H9 (cell line): Measurements from ENCODE around the gene PTK6. TPM values are rescaled to one million over a fixed set of nuclear protein-coding genes. Genes with fewer than 3 reads are reported as not detected.

ENCODE experiments used
- DNase-seq: peaks from one replicate; pipeline ENCODE4 v3.0.0-alpha.2; 2017
- H2AFZ ChIP-seq: one replicate; pipeline ENCODE4 v1.6.1; 2013; ENCODE audit warnings: mild to moderate bottlenecking, low read length, control low read depth, moderate library complexity
- H2AK5ac ChIP-seq: 2 replicates; pipeline ENCODE4 v1.6.1; 2013; ENCODE audit warnings: low read length, control low read depth, mixed read lengths; ENCODE audit not compliant: insufficient read length
- H2BK120ac ChIP-seq: one replicate; pipeline ENCODE4 v1.6.1; 2013; ENCODE audit warnings: low read depth, mild to moderate bottlenecking, low read length, control low read depth, inconsistent platforms; ENCODE audit not compliant: poor library complexity, severe bottlenecking
- H2BK12ac ChIP-seq: 2 replicates; pipeline ENCODE4 v1.6.1; 2013; ENCODE audit warnings: low read length, control low read depth, mixed read lengths, low read depth; ENCODE audit not compliant: insufficient read length
- H2BK15ac ChIP-seq: 2 replicates; pipeline ENCODE4 v1.6.1; 2013; ENCODE audit warnings: low read depth, low read length, control low read depth
- H2BK20ac ChIP-seq: one replicate; pipeline ENCODE4 v1.6.1; 2013; ENCODE audit warnings: low read depth, mild to moderate bottlenecking, low read length, control low read depth, inconsistent platforms; ENCODE audit not compliant: poor library complexity, severe bottlenecking
- H2BK5ac ChIP-seq: 2 replicates; pipeline ENCODE4 v1.6.1; 2013; ENCODE audit warnings: low read length, control low read depth, mixed read lengths; ENCODE audit not compliant: insufficient read length
- H3K14ac ChIP-seq: 2 replicates; pipeline ENCODE4 v1.6.1; 2013; ENCODE audit warnings: low read length, control low read depth; ENCODE audit not compliant: insufficient read depth
- H3K18ac ChIP-seq: 2 replicates; pipeline ENCODE4 v1.6.1; 2013; ENCODE audit warnings: low read depth, mild to moderate bottlenecking, mixed read lengths, low read length, control low read depth; ENCODE audit not compliant: insufficient read length
- H3K23ac ChIP-seq: 2 replicates; pipeline ENCODE4 v1.6.1; 2013; ENCODE audit warnings: low read length, control low read depth, mixed read lengths, low read depth; ENCODE audit not compliant: insufficient read length
- H3K23me2 ChIP-seq: 2 replicates; pipeline ENCODE4 v1.6.1; 2013; ENCODE audit warnings: low read depth, mild to moderate bottlenecking, mixed read lengths, low read length, control low read depth; ENCODE audit not compliant: insufficient read length, poor library complexity, severe bottlenecking
- H3K27ac ChIP-seq: 2 replicates; pipeline ENCODE4 v1.5.1; 2013; ENCODE audit warnings: low read length, control low read depth, mixed read lengths, low read depth; ENCODE audit not compliant: insufficient read length
- H3K27me3 ChIP-seq: 2 replicates; pipeline ENCODE4 v1.6.1; 2013; ENCODE audit warnings: low read length, control low read depth, inconsistent platforms; ENCODE audit not compliant: insufficient read depth
- H3K4ac ChIP-seq: 2 replicates; pipeline ENCODE4 v1.6.1; 2013; ENCODE audit warnings: low read depth, mild to moderate bottlenecking, control low read depth, inconsistent platforms, low read length, moderate library complexity
- H3K4me1 ChIP-seq: 2 replicates; pipeline ENCODE4 v1.6.1; 2013; ENCODE audit warnings: low read length, control low read depth, inconsistent platforms; ENCODE audit not compliant: insufficient read depth
- H3K4me2 ChIP-seq: 2 replicates; pipeline ENCODE4 v1.6.1; 2013; ENCODE audit warnings: low read length, control low read depth, mixed read lengths; ENCODE audit not compliant: insufficient read length, insufficient read depth
- H3K56ac ChIP-seq: 2 replicates; pipeline ENCODE4 v1.6.1; 2013; ENCODE audit warnings: low read depth, mild to moderate bottlenecking, mixed read lengths, low read length, control low read depth; ENCODE audit not compliant: insufficient read length
- H3K79me1 ChIP-seq: 2 replicates; pipeline ENCODE4 v1.6.1; 2013; ENCODE audit warnings: low read depth, mild to moderate bottlenecking, moderate library complexity, low read length, control low read depth, inconsistent platforms; ENCODE audit not compliant: insufficient read depth, poor library complexity, severe bottlenecking
- H3K79me2 ChIP-seq: 2 replicates; pipeline ENCODE4 v1.6.1; 2013; ENCODE audit warnings: low read length, control low read depth, inconsistent platforms; ENCODE audit not compliant: insufficient read depth
- H3K9ac ChIP-seq: 2 replicates; pipeline ENCODE4 v1.6.1; 2013; ENCODE audit warnings: low read length, control low read depth, mixed read lengths; ENCODE audit not compliant: insufficient read length; ENCODE audit errors: extremely low read depth
- H3K9me3 ChIP-seq: one replicate; pipeline ENCODE4 v1.6.1; 2013; ENCODE audit warnings: low read depth, low read length, inconsistent platforms; ENCODE audit not compliant: control insufficient read depth
- H3T11ph ChIP-seq: one replicate; pipeline ENCODE4 v1.6.1; 2013; ENCODE audit warnings: mild to moderate bottlenecking, low read length, control low read depth, inconsistent platforms
- H4K20me1 ChIP-seq: one replicate; pipeline ENCODE4 v1.6.1; 2013; ENCODE audit not compliant: control insufficient read depth, insufficient read length, insufficient read depth
- H4K5ac ChIP-seq: 2 replicates; pipeline ENCODE4 v1.6.1; 2013; ENCODE audit warnings: low read depth, mild to moderate bottlenecking, mixed read lengths, low read length, control low read depth; ENCODE audit not compliant: insufficient read length
- H4K8ac ChIP-seq: replicated peaks from 2 replicates; pipeline ENCODE4 v1.6.1; 2013; ENCODE audit warnings: low read length, control low read depth, mixed read lengths, low read depth; ENCODE audit not compliant: insufficient read length
- H4K91ac ChIP-seq: 2 replicates; pipeline ENCODE4 v1.6.1; 2013; ENCODE audit warnings: low read depth, mild to moderate bottlenecking, moderate library complexity, mixed read lengths, low read length, control low read depth; ENCODE audit not compliant: insufficient read length
- H3K27ac Mint-ChIP-seq, 3 experiments: 2 replicates in 2 of 3; 3 replicates in 1 of 3; pipeline ENCODE4 v1.8.0; 2020 to 2021; ENCODE audit warnings: mixed read lengths in 3 of 3, mild to moderate bottlenecking in 1 of 3, moderate library complexity in 1 of 3
- H3K27me3 Mint-ChIP-seq: 2 replicates; pipeline ENCODE4 v1.8.0; 2021; ENCODE audit warnings: low read depth, mild to moderate bottlenecking, moderate library complexity, mixed read lengths
- H3K36me3 Mint-ChIP-seq, 3 experiments: 2 replicates in 2 of 3; 3 replicates in 1 of 3; pipeline ENCODE4 v1.8.0; 2020 to 2021; ENCODE audit warnings: low read depth in 3 of 3, mixed read lengths in 3 of 3; ENCODE audit not compliant: insufficient read depth in 1 of 3
- H3K4me1 Mint-ChIP-seq, 2 experiments: 2 replicates each; pipeline ENCODE4 v1.8.0; 2020; ENCODE audit warnings: mixed read lengths in 2 of 2
- H3K4me3 Mint-ChIP-seq, 2 experiments: 2 replicates in 1 of 2; 3 replicates in 1 of 2; pipeline ENCODE4 v1.8.0; 2020 to 2021; ENCODE audit warnings: mild to moderate bottlenecking in 2 of 2, mixed read lengths in 2 of 2, moderate library complexity in 1 of 2
- H3K9me3 Mint-ChIP-seq, 2 experiments: 2 replicates in 1 of 2; 3 replicates in 1 of 2; pipeline ENCODE4 v1.8.0; 2020; ENCODE audit warnings: mild to moderate bottlenecking in 2 of 2, mixed read lengths in 2 of 2, moderate library complexity in 1 of 2
- CTCF ChIP-seq: fragments of 200-600 bp; sonication (generic); conservative IDR thresholded peaks from 3 replicates; pipeline ENCODE4 v1.8.0; 2021; ENCODE audit warnings: antibody characterized with exemption, mild to moderate bottlenecking
- WGBS: extraction: QIAGEN DNeasy Blood & Tissue Kit; methylation state at CpG from one replicate; pipeline ENCODE4 v1.1.7; 2013; ENCODE audit warnings: missing lambda C conversion rate, low lambda C conversion rate, mixed read lengths; ENCODE audit not compliant: insufficient read length; ENCODE audit errors: extremely low coverage; 5-methylcytosine and 5-hydroxymethylcytosine counted together
- total RNA-seq: library from RNA; stranded (reverse); gene quantifications from 2 replicates; pipeline ENCODE4 v1.2.1, GENCODE V29; 2021

The PTK6 gene
- total RNA-seq, 1 experiment from 2014 or later = 0.46 TPM

DNA sequence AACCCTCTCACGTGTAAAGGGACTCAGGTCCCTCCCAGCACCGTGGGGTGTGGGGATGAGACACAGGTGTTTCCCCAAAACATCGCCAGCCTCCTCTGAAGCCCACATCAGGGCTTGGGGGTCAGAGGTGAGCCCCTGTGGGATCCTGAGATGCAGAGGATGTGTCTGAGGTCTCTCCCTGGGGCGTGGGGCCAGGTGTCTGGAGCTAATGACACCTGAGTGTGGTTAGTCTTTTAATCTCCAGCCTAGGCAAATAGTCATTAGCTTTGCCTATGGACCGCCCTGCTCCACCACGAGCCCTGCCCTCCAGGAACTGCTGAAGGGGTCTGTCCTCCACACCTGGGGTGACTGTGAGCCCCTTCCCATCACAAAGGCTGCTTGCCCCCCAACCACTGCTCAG lies 8.6 kb upstream of the PTK6 start:
- Histone ChIP-seq H3K14ac (no peak overlapping the region), H4K20me1 (peaks cover 3% of the 10 kb centered on the region), H2BK20ac (no peak overlapping the region), H4K5ac (no peak overlapping the region), H2BK15ac (no peak overlapping the region), H4K8ac (no peak overlapping the region), H2BK120ac (no peak overlapping the region), H3K23me2 (no peaks in the 10 kb centered on the region), H3K4me2 (no peak overlapping the region), H2AFZ (no peak overlapping the region), H3K79me1 (no peaks in the 10 kb centered on the region), H4K91ac (no peak overlapping the region), H3K56ac (no peak overlapping the region), H3K9ac (no peak overlapping the region), H3K79me2 (no peaks in the 10 kb centered on the region), H3K23ac (no peak overlapping the region), H3K27ac (no peak overlapping the region), H3K4ac (no peak overlapping the region), H3T11ph (no peak overlapping the region), H3K4me1 (no peaks in the 10 kb centered on the region; the same call in 1 of the 2 replicates), H2BK12ac (no peak overlapping the region), H2BK5ac (no peak overlapping the region), H3K9me3 (no peaks in the 10 kb centered on the region), H2AK5ac (no peak overlapping the region), H3K18ac (no peak overlapping the region), H3K27me3 (no peaks in the 10 kb centered on the region)
- Mint-ChIP-seq H3K4me3 (no peak overlapping the region), H3K9me3 (no peaks in the 10 kb centered on the region), H3K36me3 (no peaks in the 10 kb centered on the region; a peak in 1 of 7 replicates), H3K27me3 (no peaks in the 10 kb centered on the region), H3K4me1 (peaks cover 7 to 27% of the 10 kb centered on the region in 2 experiments), H3K27ac (no peak overlapping the region)
- no CpG with 5 or more reads among the region's 6 CpGs for WGBS
- no peak for DNase-seq
- no peak for TF ChIP-seq CTCF
